NCI-H1105 (cell line): ENCODE measurements around the gene POLK.
A peak's percentile ranks its signal among the peaks of the same experiment; 100 is the strongest.
"Not testable (repeated sequence)": the region's sequence is repeated elsewhere in the genome, so short reads cannot be mapped to it uniquely, and the experiment has no call there.

Experiments
- DNase-seq: peaks from one replicate; lab custom pipeline; 2025; lab: John Stamatoyannopoulos, UW

The POLK gene

GRCh38 chr5:75511435-75512382, at the start of gene POLK, which contains the start of gene CERT1:
TSS of gene POLK (plus strand) at chr5:75511891.
TSS of gene CERT1 (minus strand) at chr5:75511629. CDS start at chr5:75511207, 422 bp downstream.
- peak; percentile 92 for DNase-seq

GRCh38 chr5:75463726-75464125, 48.0 kb upstream of the POLK start:
- no peak for DNase-seq

- no peak for DNase-seq
Observed at GRCh38 chr5:75465480-75465879, 46.2 kb upstream of the POLK start.

- DNase-seq: no peak
Observed at GRCh38 chr5:75466006-75466716, 45.5 kb upstream of the POLK start.

GRCh38 chr5:75468593-75468992, 43.1 kb upstream of the POLK start:
- no peak for DNase-seq

GRCh38 chr5:75469017-75469416, 42.7 kb upstream of the POLK start:
- DNase-seq: no peak

- no peak for DNase-seq
Observed at GRCh38 chr5:75471193-75471592, 40.5 kb upstream of the POLK start.

- no peak for DNase-seq
Observed at GRCh38 chr5:75472973-75473372, 38.7 kb upstream of the POLK start.

- no peak for DNase-seq
Observed at GRCh38 chr5:75473463-75473862, 38.2 kb upstream of the POLK start.

- no peak for DNase-seq
Observed at GRCh38 chr5:75475364-75475763, 36.3 kb upstream of the POLK start.

GRCh38 chr5:75481024-75481423, 30.7 kb upstream of the POLK start:
- no peak for DNase-seq

GRCh38 chr5:75482482-75482881, 29.2 kb upstream of the POLK start:
- DNase-seq: no peak

- no peak for DNase-seq
Observed at GRCh38 chr5:75484605-75485004, 27.1 kb upstream of the POLK start.

- not testable (repeated sequence) for DNase-seq
Observed at GRCh38 chr5:75489847-75490246, 21.8 kb upstream of the POLK start.

GRCh38 chr5:75491621-75492020, 20.1 kb upstream of the POLK start:
- DNase-seq: no peak

GRCh38 chr5:75496026-75496425, 15.7 kb upstream of the POLK start:
- DNase-seq: no peak

GRCh38 chr5:75498208-75498777, 13.4 kb upstream of the POLK start:
- DNase-seq: no peak

- DNase-seq: not testable (repeated sequence)
Observed at GRCh38 chr5:75498875-75499274, 12.8 kb upstream of the POLK start.

GRCh38 chr5:75505112-75505511, 6.6 kb upstream of the POLK start:
- DNase-seq: not testable (repeated sequence)

GRCh38 chr5:75507841-75508240, 3.9 kb upstream of the POLK start:
- no peak for DNase-seq

- DNase-seq: no peak
Observed at GRCh38 chr5:75509546-75509945, 2.1 kb upstream of the POLK start.

- DNase-seq: no peak
Observed at GRCh38 chr5:75509956-75510355, 1.7 kb upstream of the POLK start.

GRCh38 chr5:75510417-75510835, 1.3 kb upstream of the POLK start:
- DNase-seq: no peak
